SHP77 treated with DMSO at 0.1 percent for 48 hours (cell line): ENCODE measurements around the gene EPN3.

Experiments used
- DNase-seq: peaks from one replicate; lab custom pipeline; 2025; lab: John Stamatoyannopoulos, UW

Gene EPN3

GRCh38 chr17:50535407-50535806 lies 2.9 kb downstream of the EPN3 start:
- no peak for DNase-seq

GRCh38 chr17:50536683-50537646 lies 4.4 kb downstream of the EPN3 start:
- no peak for DNase-seq

GRCh38 chr17:50537721-50538548 lies 5.4 kb downstream of the EPN3 start:
- DNase-seq: no peak

GRCh38 chr17:50538549-50539410 lies 6.2 kb downstream of the EPN3 start:
- DNase-seq: no peak

DNA sequence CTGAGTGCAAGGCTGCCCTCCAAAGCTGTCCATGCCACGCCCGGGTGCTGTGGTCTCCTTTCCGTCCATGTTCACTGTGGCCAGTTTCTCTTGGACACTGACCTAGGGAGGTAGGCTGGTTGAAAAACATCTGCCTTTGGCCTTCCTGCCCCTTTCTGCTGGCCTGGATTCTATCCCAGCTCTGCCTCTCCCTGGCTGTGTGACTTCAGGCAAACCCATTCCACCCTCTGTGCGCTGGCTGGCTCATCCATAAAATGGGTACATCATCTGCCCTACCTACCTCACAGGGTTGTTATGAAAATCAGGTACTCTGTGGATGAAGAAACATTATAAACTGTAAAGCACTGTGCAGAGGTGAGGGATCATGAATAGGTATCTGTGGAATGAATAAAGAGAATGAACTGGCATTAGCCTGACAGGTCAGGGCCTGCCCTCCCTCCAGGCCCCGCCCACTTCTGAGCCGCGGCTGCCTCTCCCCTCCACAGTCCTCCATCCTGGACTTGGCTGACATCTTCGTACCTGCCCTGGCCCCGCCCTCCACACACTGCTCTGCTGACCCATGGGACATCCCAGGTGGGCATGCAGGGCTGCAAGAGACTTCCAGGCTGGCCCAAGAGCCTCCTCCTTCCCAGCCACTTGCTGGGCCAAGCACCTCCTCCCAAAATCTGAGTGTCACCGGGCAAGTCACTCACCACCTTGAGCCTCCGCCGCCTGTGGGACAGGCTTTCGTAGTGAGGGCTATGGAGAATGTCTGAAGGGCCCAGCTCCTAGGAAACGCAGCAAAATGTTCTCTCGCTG lies 7.4 kb downstream of the EPN3 start:
- DNase-seq: no peak

GRCh38 chr17:50540560-50541401 lies 8.2 kb downstream of the EPN3 start:
- DNase-seq: no peak

- no peak for DNase-seq
Measured at GRCh38 chr17:50541402-50541715, 8.8 kb downstream of the EPN3 start.

DNA sequence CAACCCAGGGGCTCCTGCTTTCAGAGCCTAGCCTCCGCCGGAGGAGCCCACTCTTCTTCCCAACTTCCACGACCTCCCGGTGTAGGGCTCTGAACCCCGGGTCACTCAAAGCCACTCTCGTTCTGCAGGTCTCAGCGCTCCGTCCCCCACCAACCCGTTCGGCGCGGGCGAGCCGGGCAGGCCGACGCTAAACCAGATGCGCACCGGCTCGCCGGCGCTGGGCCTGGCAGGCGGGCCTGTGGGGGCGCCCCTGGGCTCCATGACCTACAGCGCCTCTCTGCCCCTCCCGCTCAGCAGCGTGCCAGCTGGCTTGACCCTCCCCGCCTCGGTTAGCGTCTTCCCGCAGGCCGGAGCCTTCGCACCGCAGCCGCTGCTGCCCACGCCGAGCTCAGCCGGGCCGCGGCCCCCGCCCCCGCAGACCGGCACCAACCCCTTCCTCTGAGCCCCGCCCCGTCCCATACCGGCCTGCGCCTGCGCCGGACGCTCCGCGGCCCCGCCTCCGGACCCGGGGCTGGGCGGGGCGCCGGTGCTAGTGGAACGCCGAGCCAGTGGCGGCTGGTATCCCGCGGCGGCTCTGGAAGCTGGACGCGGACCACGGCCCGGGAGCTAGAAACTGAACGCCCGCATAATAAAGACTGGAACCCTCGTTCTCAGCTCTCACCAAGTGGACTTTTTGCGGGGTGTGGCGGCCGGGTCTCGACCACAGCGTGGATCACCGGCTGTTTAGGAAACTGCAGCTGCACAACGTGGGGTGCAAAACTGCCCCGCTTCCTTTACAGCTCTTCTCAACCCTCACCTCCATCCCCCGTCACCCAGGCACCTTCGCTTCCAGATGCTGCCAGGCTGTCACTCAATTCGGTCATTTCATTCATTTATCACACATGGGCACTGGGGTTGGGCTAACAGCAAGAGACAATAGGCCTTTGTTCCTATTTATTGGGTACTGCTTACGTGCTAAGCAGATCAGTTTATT lies 9.5 kb downstream of the EPN3 start:
- peak; percentile 57 for DNase-seq

GRCh38 chr17:50542795-50543774 lies 10.6 kb downstream of the EPN3 start:
- DNase-seq: peak; percentile 44

DNA sequence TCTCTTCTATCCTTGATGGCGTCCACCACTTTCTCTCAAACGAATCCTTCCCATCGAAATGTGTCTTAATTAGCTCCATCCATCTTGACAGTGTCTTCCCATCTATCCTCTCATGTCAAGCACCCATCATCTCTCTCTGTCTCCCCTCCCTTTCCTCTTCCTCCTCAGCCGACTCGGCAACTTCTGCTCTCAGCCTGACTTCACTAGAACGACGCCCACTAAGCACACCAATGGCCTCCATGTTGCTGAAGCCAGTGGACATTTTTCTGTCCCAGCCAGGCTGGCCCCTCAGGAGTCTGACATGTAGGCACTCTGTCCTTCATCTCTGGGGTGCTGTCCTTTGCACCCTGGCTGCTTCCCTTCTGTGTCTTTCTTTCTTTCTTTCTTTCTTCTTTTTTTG lies 12.0 kb downstream of the EPN3 start:
- no peak for DNase-seq

DNA sequence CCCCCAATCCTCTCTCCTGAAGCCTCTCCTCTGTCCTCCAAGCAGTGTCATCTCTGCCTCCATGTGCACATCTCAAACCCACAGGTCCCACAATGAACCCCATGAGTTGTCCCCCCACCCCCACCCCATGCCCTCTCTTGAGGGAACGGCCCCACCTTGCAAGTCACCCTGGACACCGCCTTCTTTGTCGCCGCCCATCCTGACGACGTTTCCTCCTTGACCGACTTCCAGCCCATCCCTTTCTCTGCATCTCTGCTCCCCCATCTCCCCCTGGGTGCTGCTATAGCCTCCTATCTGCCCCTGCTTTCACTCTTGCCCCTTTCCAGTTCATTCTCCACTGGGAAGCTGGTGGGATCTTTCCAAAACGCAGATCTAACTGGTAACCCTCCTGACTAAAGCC lies 12.8 kb downstream of the EPN3 start:
- no peak for DNase-seq

- DNase-seq: no peak
Measured at GRCh38 chr17:50546701-50547034, 14.1 kb downstream of the EPN3 start.

DNA sequence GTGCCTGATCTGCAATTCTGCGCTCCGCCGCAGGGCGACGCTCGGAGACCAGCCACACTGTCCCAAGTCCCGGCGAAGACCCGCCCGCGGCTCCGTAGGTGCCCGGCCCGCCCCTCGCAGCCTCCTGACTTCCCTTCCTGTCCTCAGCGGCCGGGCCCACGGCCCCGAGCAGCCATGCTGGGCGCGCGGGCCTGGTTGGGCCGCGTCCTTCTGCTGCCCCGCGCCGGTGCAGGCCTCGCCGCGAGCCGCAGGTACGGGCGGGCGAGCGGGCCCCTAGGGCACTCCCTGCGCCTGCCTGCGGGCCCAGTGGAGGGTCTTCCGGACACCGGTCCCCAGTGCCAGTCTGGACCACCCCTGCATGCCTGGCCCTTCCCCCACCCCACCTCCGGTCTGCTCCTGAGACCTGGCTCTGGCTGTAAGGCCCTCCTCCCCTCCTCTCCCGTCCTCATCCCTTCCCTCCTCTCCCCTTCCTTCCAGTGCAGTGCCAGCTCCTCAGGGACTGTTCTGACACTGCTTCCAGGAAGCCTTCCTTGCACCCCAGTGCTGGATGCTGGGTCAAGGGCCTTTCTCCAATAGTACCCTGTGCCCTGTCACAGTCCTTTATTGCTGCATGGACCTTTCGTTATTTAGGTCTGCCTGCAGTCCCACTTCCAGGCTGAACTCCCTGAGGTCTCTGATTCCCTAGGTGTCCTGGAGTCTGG lies 14.7 kb downstream of the EPN3 start, which contains the start of gene SPATA20:
SPATA20 (plus strand) TSS at position 140 of the 701 bp plus-strand sequence; CDS start at position 175, 35 bp downstream.
- DNase-seq: peak; percentile 63

DNA sequence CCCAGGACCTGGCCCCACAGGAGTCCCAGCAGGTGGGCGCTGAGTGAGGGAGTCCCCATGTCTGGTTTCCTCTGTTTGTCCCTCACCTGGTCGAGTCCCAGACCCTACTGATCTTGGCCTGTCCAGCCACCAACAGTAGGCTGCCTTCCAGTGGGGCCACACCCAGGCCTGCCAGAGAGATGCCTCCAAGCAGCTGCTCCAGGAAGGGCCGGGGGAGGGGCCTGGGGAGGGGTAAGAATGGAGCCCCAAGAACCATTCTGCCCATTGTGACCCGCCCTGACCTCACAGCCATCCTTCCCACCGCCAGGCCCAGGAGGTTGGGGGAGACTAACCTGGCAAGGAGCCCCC lies 15.2 kb downstream of the EPN3 start:
- no peak for DNase-seq

GRCh38 chr17:50548831-50549230 lies 16.3 kb downstream of the EPN3 start:
- no peak for DNase-seq

- no peak for DNase-seq
Measured at GRCh38 chr17:50549256-50549941, 16.9 kb downstream of the EPN3 start.

- no peak for DNase-seq
Measured at GRCh38 chr17:50549969-50550368, 17.4 kb downstream of the EPN3 start.
